Fibroblast of skin of abdomen (primary cell): ENCODE measurements around the gene MTSS2.

Experiments used
- DNase-seq: peaks from one replicate; pipeline ENCODE4 v3.0.0-alpha.2; 2013

The MTSS2 gene

GRCh38 chr16:70686376-70687101 lies 686 bp upstream of the MTSS2 start:
- DNase-seq: no peak

DNA sequence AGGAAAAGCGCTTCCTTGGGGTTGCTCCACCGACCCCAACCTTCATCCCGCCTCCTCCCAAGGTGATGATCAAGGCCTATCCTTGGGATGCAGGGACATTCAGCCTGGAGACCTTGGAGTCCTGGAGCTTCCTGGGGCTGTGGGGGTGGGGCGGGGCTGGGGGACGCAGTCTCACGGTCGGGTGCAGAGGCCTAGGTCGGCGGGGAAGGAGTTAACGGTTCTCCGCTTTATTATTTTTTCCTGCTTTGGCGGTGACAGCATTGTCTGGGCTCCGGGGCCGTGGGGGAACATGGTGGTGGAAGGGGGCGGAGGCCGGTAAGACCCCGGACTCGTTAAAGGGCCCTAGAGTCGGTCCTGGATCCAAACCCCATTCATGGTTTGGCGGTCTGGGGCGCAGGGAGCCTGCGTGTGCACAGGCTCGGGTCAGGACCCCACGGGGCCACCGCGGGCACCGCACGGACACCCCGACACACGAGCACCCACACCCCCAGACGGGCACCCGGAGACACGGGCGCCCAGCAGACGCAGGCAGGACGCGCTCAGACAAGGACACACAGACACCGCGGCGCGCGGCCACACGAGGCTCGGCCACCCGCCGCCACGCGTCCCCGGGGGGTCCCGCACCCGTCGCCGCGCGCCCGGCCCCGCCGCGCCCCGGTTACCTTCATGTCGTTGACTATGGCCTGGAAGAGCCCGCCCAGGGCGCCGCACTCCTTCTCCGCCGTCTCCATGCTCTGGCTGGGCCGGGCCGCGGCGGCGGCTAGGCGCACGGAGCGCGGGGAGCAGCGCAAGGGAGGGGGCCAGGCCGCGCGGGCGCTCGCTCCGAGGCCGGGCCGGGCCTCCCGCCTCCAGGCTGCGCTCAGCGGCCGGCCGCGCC lies 554 bp downstream of the MTSS2 start:
- no peak for DNase-seq

DNA sequence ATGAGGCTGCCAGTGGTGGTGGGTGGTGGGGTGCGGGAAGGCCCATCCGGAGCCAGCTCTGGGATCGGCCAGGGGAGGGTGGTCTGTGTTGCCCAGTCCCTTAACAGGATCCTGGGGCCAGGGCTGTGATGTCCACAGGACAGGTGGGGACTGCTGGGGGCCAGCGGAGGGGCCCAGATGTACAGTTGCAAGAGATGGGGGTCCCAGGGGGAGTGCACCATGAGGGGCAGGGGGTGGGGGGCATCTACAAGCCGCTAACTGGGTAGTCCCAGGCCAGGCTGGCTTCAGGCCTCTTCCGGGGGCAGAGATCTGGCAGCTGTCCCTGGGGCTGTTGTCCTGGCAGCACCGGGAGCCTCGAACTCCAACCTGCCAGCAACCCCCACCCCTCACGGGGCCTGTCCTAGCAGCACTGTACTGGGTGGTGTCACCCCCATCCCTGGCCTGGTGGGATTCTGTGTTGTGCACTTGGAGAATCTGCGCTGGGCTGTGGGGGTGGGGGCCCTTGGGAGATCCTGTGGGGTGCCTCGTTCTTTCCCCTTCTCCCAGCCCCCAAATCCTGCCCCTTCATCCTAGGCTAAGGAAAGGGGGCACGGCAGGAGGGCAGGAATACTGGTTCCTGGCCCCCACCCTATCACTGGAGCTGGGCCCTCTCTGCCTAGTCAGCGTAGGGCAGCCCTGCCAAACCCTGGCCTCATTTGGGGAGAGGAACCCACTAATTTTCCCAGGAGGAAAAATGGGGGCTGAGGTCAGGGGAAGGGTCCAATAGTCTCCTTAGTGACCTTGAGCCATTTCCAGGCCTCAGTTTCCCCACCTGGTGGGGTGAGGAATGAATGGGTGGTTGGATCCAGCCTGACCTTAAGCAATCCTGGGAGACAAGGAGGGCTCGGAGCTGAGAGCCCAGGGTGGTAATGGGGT lies 1.4 kb downstream of the MTSS2 start:
- no peak for DNase-seq

DNA sequence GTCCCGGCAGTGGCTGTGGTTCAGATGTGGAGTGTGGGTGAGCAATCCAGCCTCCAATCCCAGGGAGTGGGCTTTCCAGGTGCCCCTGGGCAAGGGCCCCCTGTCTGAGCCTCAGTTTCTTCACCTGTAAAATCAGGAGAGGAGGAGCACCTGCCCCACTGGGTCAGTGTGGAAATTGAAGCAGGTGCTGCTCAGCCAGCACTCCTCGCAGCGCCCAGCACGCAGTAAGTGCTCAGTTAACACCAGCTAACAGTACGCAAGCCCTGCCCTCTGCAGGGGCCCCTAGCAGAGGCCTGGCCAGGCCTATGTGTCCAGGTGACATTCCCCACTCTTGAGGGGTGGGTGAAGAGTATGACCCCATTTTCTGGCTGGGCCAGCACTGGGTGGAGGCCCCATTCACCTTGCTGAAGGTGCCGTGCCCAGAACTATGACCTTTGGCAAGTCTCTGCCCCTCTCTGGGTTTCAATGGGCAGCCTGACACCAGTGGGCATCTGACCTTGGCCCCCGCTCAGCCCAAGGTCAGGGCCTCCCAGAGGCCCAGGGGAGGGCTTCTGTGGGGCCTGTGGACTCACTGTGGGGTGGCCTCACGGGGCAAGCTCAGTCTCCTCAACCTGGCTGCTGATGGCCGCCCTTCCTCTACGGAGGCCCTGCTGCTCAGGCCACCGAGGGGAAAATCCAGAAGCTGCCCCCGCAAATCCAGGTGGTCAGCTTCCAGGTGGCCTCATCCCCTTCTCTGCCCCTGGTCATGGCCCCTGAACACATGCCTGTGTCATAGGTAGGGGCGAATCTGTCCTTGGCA lies 2.5 kb downstream of the MTSS2 start:
- DNase-seq: no peak

DNA sequence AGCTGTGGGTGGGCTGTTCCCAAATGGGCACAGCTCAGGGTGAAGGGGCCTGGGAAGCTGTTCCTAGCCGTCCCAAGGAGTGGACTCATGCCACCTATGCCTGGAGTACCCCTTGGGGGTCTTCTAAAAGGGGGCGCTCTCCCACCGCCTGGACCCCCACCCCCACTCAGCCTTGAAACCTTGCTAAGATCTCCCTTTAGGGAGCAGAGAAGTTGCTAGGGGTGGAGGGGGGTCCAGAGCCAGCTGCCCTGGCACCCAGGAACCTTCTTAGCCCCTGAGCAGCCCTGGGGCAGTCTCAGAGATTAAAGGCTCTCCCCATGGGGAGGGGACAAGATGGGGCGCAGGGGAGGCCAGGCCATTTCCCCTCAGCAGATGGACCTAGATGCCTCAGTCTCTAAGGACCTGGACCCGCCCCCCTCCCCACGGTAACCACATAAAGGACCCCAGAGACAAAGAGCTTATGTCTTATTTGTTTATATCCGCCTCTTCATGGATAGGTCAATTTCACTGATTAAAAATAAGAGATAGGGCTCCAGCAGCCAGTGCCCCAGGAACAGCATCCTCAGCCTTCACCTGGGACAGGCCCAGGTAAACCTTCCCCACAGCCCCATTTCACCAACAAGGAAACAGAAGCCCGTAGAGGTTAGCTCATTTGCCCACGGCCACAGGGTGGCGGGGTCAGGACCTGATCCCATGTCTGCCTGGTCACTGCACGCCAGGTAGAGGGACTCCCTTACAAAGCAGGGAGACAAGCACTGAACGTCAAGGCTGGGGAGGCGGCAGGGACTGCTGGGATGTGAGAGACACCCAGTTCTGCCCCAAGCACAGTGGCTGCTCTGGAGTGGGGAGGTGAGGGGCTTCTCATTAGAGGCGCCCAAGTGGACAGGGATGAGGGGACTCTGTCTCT lies 3.4 kb downstream of the MTSS2 start:
- DNase-seq: no peak

GRCh38 chr16:70681382-70682238 lies 4.2 kb downstream of the MTSS2 start:
- DNase-seq: no peak

- DNase-seq: no peak
Measured at GRCh38 chr16:70680495-70681381, 5.1 kb downstream of the MTSS2 start.

- peak; percentile 23 for DNase-seq
Measured at GRCh38 chr16:70679671-70680494, 6.0 kb downstream of the MTSS2 start.

DNA sequence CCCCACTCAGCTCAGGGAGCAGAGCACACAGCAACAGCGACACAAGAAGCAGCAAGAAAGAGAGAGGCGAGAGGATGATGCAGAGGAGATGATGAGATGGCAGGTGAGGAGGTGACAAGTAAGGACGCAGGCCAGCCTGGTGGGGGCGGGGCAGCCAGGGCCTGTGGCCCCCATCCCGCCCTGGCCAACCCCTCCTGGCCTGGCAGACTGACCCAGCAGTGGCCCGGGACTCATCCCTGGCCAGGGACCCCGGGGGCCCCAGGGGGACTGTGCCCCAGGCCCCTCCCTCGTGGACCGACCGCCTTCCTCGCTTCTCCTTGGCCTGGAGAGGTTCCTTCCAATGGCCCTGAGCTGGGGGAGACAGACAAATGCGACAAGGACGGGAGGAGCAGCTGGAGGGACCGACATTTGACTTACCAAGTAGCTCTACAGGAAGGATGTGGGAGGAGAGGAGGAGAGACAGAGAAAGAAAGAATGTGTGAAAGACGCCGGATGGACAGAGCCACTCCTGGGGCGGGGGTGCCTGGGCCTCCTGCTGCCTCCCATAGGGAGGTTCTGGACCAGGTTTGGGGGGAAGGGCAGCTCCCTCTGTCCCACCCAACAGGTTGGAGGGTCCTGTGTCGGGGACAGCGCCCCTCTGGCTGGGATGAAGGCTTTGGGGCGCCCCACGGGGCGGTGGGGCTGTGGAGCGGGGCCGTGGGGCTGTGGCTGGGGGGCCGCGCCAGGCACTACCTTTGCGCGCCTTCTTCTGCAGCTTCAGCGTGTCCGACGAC lies 6.8 kb downstream of the MTSS2 start:
- DNase-seq: no peak

DNA sequence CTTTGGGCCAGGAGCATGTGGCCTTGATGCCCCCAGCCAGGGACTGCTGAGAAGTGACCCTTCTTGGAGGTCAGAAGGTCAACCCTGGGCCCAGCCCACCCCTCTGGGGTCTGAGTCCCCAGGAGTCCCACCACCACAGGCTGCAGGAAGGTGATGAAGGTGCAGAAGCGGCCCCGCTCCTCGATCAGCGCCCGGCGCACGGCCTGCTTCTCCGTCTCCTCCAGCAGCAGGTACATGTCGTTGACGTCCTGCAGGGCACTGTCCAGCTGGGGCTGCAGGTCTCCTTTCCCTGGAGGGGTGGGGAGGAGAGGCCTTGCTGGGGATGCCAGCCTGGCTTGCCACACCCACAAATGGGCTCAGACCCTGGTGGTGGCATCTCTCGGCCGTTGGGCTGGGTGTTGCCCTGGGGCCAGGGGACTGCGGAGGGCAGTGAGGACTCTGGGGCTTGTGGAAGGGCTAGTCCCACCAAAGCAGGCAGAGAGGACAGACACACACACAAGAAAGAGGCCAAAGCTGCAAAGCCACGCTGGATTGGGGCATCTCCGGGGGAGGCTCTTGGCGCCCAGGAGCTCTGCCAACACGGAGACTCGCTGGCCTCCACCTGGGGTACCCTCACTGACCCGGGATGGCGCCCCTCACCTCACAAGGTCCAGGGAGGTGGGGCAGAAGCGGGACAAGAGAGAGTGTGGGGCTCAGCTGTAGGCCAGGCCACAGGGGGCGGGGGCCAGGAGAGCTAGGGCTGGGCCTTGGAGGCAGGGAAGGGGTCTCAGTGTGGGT lies 7.5 kb downstream of the MTSS2 start:
- no peak for DNase-seq

DNA sequence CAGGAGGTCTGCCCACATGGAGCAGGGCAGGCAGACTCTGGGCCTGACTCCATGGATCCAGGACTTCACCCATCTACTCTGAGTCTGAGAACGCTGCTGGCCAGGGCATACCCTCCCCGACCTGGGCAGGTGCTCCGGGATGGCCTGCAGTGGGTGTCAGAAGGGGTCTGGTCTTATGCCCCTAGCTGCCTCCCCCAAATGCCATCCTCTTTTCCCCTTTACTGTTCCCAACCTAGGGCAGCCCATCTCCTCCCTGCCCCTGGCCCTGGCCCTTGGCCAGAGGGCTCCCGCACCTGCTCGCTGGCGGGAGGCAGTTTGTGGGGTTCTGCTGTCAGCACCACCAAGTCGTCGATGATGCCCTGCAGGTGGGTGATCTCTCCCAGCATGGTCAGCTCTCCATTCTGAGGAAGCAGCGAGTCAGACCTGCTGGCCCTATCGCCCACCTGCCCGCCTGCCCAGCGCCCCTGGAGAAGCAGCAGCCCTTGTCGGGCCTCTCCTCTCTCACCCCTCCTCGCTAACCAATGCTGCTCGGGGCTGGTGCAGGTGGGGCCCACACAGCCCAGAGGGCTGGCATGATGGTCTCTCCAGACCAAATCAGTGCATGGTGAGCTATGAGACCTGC lies 8.2 kb downstream of the MTSS2 start:
- no peak for DNase-seq

DNA sequence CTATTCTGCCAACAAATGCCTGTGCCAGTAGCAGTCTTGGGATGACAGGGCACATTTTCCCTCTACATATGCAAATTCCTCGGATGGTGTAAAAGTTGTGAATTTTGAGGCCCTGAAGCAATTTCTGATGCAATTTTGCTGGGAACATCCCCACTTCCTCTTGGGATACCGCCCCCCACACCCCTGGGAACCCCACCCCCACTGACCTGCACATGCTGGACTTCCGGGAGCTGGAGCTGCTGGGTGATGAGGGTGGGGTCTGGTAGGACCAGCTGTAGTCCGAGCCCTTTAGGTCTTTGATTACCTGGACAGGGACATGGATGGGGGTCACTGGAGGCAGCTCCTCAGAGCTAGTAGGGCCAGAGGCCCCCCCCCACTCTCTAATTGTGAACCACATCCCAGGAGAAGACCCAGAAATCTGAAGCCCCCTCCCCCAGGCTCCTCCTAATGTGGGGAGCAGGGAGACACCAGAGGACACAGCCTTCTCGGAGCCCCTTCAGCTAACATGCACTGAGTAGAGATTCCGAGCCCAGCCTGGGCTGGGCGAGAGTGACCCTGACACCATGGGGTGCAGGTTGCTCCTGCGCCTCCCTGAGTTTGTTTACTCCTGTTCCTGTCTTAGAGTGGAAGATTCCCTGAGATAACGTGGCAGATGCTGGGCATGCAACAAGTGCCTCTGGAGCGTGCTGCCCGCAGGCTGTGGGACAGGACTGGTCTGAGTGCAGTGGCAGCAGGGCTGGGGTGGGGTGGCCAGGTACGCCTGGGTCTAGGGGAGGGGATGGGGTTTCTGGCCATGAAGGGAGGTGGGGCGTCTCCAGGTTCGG lies 9.0 kb downstream of the MTSS2 start:
- DNase-seq: no peak

GRCh38 chr16:70675851-70676513 lies 9.9 kb downstream of the MTSS2 start:
- DNase-seq: no peak
